Activated T-helper 17 cell treated with anti-CD3 and anti-CD28 coated beads, Interleukin-2, amount 50 U/mL, for 72 hours (primary cell): ENCODE measurements around the gene TAOK3. TPM values are rescaled to one million over a fixed set of nuclear protein-coding genes. Genes with fewer than 3 reads are reported as not detected.

Experiments used
- ATAC-seq: fragments of 150-1000 bp; cut with Tn5 transposase; replicated peaks from 2 replicates; pipeline ENCODE4 v1.10.0; 2021; ENCODE audit warnings: mild to moderate bottlenecking, moderate library complexity
- H3K27ac Mint-ChIP-seq: one replicate; pipeline ENCODE4 v1.8.0; 2022; ENCODE audit warnings: mixed read lengths
- H3K27me3 Mint-ChIP-seq: one replicate; pipeline ENCODE4 v1.8.0; 2022; ENCODE audit warnings: mixed read lengths
- H3K36me3 Mint-ChIP-seq: one replicate; pipeline ENCODE4 v1.8.0; 2022; ENCODE audit warnings: low read depth, mild to moderate bottlenecking, mixed read lengths
- H3K4me1 Mint-ChIP-seq: one replicate; pipeline ENCODE4 v1.8.0; 2022; ENCODE audit warnings: mixed read lengths
- H3K4me3 Mint-ChIP-seq: one replicate; pipeline ENCODE4 v1.8.0; 2022; ENCODE audit warnings: mild to moderate bottlenecking, mixed read lengths
- H3K9me3 Mint-ChIP-seq: one replicate; pipeline ENCODE4 v1.8.0; 2022; ENCODE audit warnings: mixed read lengths
- total RNA-seq, 2 donors: library from RNA; stranded (reverse); gene quantifications; one replicate each; pipeline ENCODE4 v1.2.3, GENCODE V29; 2022

The TAOK3 gene
- total RNA-seq, 2 donors from 2014 or later: 56.2 to 62.3 TPM

- Mint-ChIP-seq H3K36me3 (peaks cover 54% of the 10 kb centered on the region), H3K4me1 (peaks cover 27% of the 10 kb centered on the region), H3K27ac (no peak overlapping the region), H3K9me3 (no peaks in the 10 kb centered on the region), H3K27me3 (no peaks in the 10 kb centered on the region), H3K4me3 (no peak overlapping the region)
- no peak for ATAC-seq
Measured at GRCh38 chr12:118337194-118337838, 35.4 kb downstream of the TAOK3 start.

- no peak overlapping the region for H3K27ac Mint-ChIP-seq
- H3K4me1 Mint-ChIP-seq: peaks cover 30% of the 10 kb centered on the region
- H3K36me3 Mint-ChIP-seq: peaks cover 54% of the 10 kb centered on the region
- H3K9me3 Mint-ChIP-seq: no peaks in the 10 kb centered on the region
- H3K4me3 Mint-ChIP-seq: no peak overlapping the region
- no peak for ATAC-seq
- no peaks in the 10 kb centered on the region for H3K27me3 Mint-ChIP-seq
Measured at GRCh38 chr12:118336123-118336522, 36.6 kb downstream of the TAOK3 start.

GRCh38 chr12:118334939-118335567, 37.7 kb downstream of the TAOK3 start:
- Mint-ChIP-seq H3K27ac (no peak overlapping the region), H3K4me1 (peaks cover 36% of the 10 kb centered on the region), H3K27me3 (no peaks in the 10 kb centered on the region), H3K4me3 (no peak overlapping the region), H3K9me3 (no peaks in the 10 kb centered on the region), H3K36me3 (peaks cover 59% of the 10 kb centered on the region)
- ATAC-seq: no peak

GRCh38 chr12:118334241-118334640, 38.5 kb downstream of the TAOK3 start:
- ATAC-seq: no peak
- no peaks in the 10 kb centered on the region for H3K27me3 Mint-ChIP-seq
- no peaks in the 10 kb centered on the region for H3K9me3 Mint-ChIP-seq
- peaks cover 55% of the 10 kb centered on the region for H3K36me3 Mint-ChIP-seq
- no peak overlapping the region for H3K27ac Mint-ChIP-seq
- peaks cover 36% of the 10 kb centered on the region for H3K4me1 Mint-ChIP-seq
- H3K4me3 Mint-ChIP-seq: no peak overlapping the region

GRCh38 chr12:118332511-118332910, 40.2 kb downstream of the TAOK3 start:
- peaks cover 23% of the 10 kb centered on the region for H3K4me1 Mint-ChIP-seq
- peaks cover 46% of the 10 kb centered on the region for H3K36me3 Mint-ChIP-seq
- no peak overlapping the region for H3K27ac Mint-ChIP-seq
- no peak for ATAC-seq
- H3K9me3 Mint-ChIP-seq: no peaks in the 10 kb centered on the region
- H3K4me3 Mint-ChIP-seq: no peak overlapping the region
- H3K27me3 Mint-ChIP-seq: no peaks in the 10 kb centered on the region

- H3K9me3 Mint-ChIP-seq: no peaks in the 10 kb centered on the region
Measured at GRCh38 chr12:118330421-118331018, 42.2 kb downstream of the TAOK3 start.

GRCh38 chr12:118328486-118329330, 44.0 kb downstream of the TAOK3 start:
- no peak overlapping the region for H3K27ac Mint-ChIP-seq

More at GRCh38 chr12:118330421-118331018, 42.2 kb downstream of the TAOK3 start:
- no peak overlapping the region for H3K4me3 Mint-ChIP-seq
- H3K4me1 Mint-ChIP-seq: peaks cover 21% of the 10 kb centered on the region
- peaks cover 47% of the 10 kb centered on the region for H3K36me3 Mint-ChIP-seq
- no peak overlapping the region for H3K27ac Mint-ChIP-seq
- no peaks in the 10 kb centered on the region for H3K27me3 Mint-ChIP-seq
- ATAC-seq: no peak

GRCh38 chr12:118327391-118327790, 45.3 kb downstream of the TAOK3 start:
- no peak for ATAC-seq
- H3K36me3 Mint-ChIP-seq: peaks cover 27% of the 10 kb centered on the region
- H3K27ac Mint-ChIP-seq: no peak overlapping the region

More at GRCh38 chr12:118328486-118329330, 44.0 kb downstream of the TAOK3 start:
- peaks cover 27% of the 10 kb centered on the region for H3K4me1 Mint-ChIP-seq
- no peaks in the 10 kb centered on the region for H3K9me3 Mint-ChIP-seq
- no peak for ATAC-seq
- no peaks in the 10 kb centered on the region for H3K27me3 Mint-ChIP-seq
- peaks cover 35% of the 10 kb centered on the region for H3K36me3 Mint-ChIP-seq
- H3K4me3 Mint-ChIP-seq: no peak overlapping the region

GRCh38 chr12:118326991-118327390, 45.7 kb downstream of the TAOK3 start:
- no peak overlapping the region for H3K4me3 Mint-ChIP-seq
- H3K9me3 Mint-ChIP-seq: no peaks in the 10 kb centered on the region
- no peaks in the 10 kb centered on the region for H3K27me3 Mint-ChIP-seq
- H3K27ac Mint-ChIP-seq: no peak overlapping the region
- peaks cover 27% of the 10 kb centered on the region for H3K36me3 Mint-ChIP-seq
- peaks cover 16% of the 10 kb centered on the region for H3K4me1 Mint-ChIP-seq
- ATAC-seq: no peak

More at GRCh38 chr12:118327391-118327790, 45.3 kb downstream of the TAOK3 start:
- H3K4me3 Mint-ChIP-seq: no peak overlapping the region
- H3K4me1 Mint-ChIP-seq: peaks cover 19% of the 10 kb centered on the region
- H3K9me3 Mint-ChIP-seq: no peaks in the 10 kb centered on the region
- H3K27me3 Mint-ChIP-seq: no peaks in the 10 kb centered on the region

- no peak for ATAC-seq
- Mint-ChIP-seq H3K4me3 (no peak overlapping the region), H3K36me3 (peaks cover 27% of the 10 kb centered on the region), H3K27ac (no peak overlapping the region), H3K27me3 (no peaks in the 10 kb centered on the region), H3K9me3 (no peaks in the 10 kb centered on the region), H3K4me1 (peaks cover 9% of the 10 kb centered on the region)
Measured at GRCh38 chr12:118325081-118325480, 47.6 kb downstream of the TAOK3 start.

GRCh38 chr12:118319627-118320026, 53.1 kb downstream of the TAOK3 start:
- H3K27ac Mint-ChIP-seq: no peak overlapping the region
- H3K4me1 Mint-ChIP-seq: peaks cover 9% of the 10 kb centered on the region
- no peaks in the 10 kb centered on the region for H3K9me3 Mint-ChIP-seq
- no peaks in the 10 kb centered on the region for H3K27me3 Mint-ChIP-seq
- peaks cover 17% of the 10 kb centered on the region for H3K36me3 Mint-ChIP-seq
- ATAC-seq: no peak
- H3K4me3 Mint-ChIP-seq: no peak overlapping the region

- Mint-ChIP-seq H3K4me1 (peaks cover 4% of the 10 kb centered on the region), H3K4me3 (no peak overlapping the region), H3K9me3 (no peaks in the 10 kb centered on the region), H3K27ac (no peak overlapping the region), H3K27me3 (no peaks in the 10 kb centered on the region), H3K36me3 (peaks cover 15% of the 10 kb centered on the region)
- no peak for ATAC-seq
Measured at GRCh38 chr12:118318744-118319143, 54.0 kb downstream of the TAOK3 start.

- Mint-ChIP-seq H3K9me3 (no peaks in the 10 kb centered on the region), H3K4me3 (no peak overlapping the region), H3K36me3 (peaks cover 11% of the 10 kb centered on the region), H3K4me1 (peaks cover 3% of the 10 kb centered on the region), H3K27me3 (no peaks in the 10 kb centered on the region), H3K27ac (no peak overlapping the region)
- no peak for ATAC-seq
Measured at GRCh38 chr12:118317729-118318128, 55.0 kb downstream of the TAOK3 start.

GRCh38 chr12:118315821-118316220, 56.9 kb downstream of the TAOK3 start:
- ATAC-seq: no peak
- H3K4me1 Mint-ChIP-seq: peaks cover 12% of the 10 kb centered on the region
- no peak overlapping the region for H3K27ac Mint-ChIP-seq
- H3K4me3 Mint-ChIP-seq: no peak overlapping the region
- H3K27me3 Mint-ChIP-seq: no peaks in the 10 kb centered on the region
- no peaks in the 10 kb centered on the region for H3K9me3 Mint-ChIP-seq
- H3K36me3 Mint-ChIP-seq: peaks cover 5% of the 10 kb centered on the region
